Gastrocnemius medialis (tissue), 4 donors: ENCODE results near the gene ST7L. TPM values are rescaled to one million over a fixed set of nuclear protein-coding genes. Genes with fewer than 3 reads are reported as not detected.
A peak's percentile ranks its signal among the peaks of the same experiment; 100 is the strongest.
"Not testable (repeated sequence)": the region's sequence is repeated elsewhere in the genome, so short reads cannot be mapped to it uniquely, and the experiment has no call there.

ENCODE experiments used
- ATAC-seq, 2 donors: fragments of 150-250 bp; one replicate each; pipeline ENCODE4 v1.9.1; 2016
- DNase-seq, 2 donors: peaks; one replicate each; pipeline ENCODE4 v3.0.0-alpha.2; 2019
- H3K27ac ChIP-seq, 4 donors: fragments of 200-600 bp; sonication (generic); 1 replicate in 1 of 4; 2 replicates in 3 of 4; pipeline ENCODE4 v1.5.1; 2016 to 2018; ENCODE audit warnings: mild to moderate bottlenecking in 2 of 4, moderate library complexity in 1 of 4
- H3K27me3 ChIP-seq, 3 donors: fragments of 200-600 bp; sonication (generic) in 2 of 3; 1 replicate in 1 of 3; 2 replicates in 2 of 3; pipeline versions ENCODE4 v1.5.1 to v1.6.0; 2016 to 2019; ENCODE audit warnings: mild to moderate bottlenecking in 1 of 3, moderate library complexity in 1 of 3
- H3K36me3 ChIP-seq, 2 donors: fragments of 200-600 bp; sonication (generic) in 1 of 2; one replicate each; pipeline ENCODE4 v1.5.1; 2017 to 2018
- H3K4me1 ChIP-seq, 2 donors: fragments of 200-600 bp; sonication (generic) in 1 of 2; one replicate each; pipeline ENCODE4 v1.5.1; 2016 to 2017; ENCODE audit warnings: mild to moderate bottlenecking in 2 of 2
- H3K4me3 ChIP-seq, 4 donors: fragments of 200-600 bp; sonication (generic) in 3 of 4; 1 replicate in 1 of 4; 2 replicates in 3 of 4; pipeline ENCODE4 v1.5.1; 2016 to 2019; ENCODE audit warnings: mild to moderate bottlenecking in 2 of 4
- H3K9me3 ChIP-seq, 3 donors: fragments of 200-600 bp; sonication (generic) in 2 of 3; 1 replicate in 1 of 3; 2 replicates in 2 of 3; pipeline ENCODE4 v1.5.1; 2016 to 2019
- POLR2A ChIP-seq, 2 donors: fragments of 450-650 bp; IDR thresholded peaks; one replicate each; pipeline ENCODE4 v1.6.1; 2017; ENCODE audit warnings: antibody characterized with exemption in 2 of 2, mild to moderate bottlenecking in 2 of 2, moderate library complexity in 2 of 2
- in situ Hi-C, 4 donors: fragments of 200-750 bp; cut with MboI; loops; one replicate each; pipeline versions ENCODE4 v1.15.0 to v1.8.0; 2017; ENCODE audit warnings: low sequenced_read_pairs in 4 of 4
- intact Hi-C: fragments of 100-400 bp; cut with DNase I; formaldehyde crosslinking; loops from one replicate; pipeline ENCODE4 v1.15.1; 2023; ENCODE audit warnings: low total_unique reads
- total RNA-seq, 4 donors: library from RNA; depleted of rRNA; stranded (reverse); fragments of >200 nt; gene quantifications; one replicate each; pipeline versions ENCODE4 v1.1.0 to v1.2.3, GENCODE V29; 2016
- TF ChIP-seq, protein P1 (sequence below), 5 experiments: fragments of 450-650 bp in 3 of 5; fragments of 200-600 bp in 2 of 5; sonication (generic) in 2 of 5; IDR thresholded peaks in 4 of 5; conservative IDR thresholded peaks in 1 of 5; 1 replicate in 4 of 5; 2 replicates in 1 of 5; pipeline ENCODE4 v1.5.1; 2016 to 2019; ENCODE audit warnings: antibody characterized with exemption in 5 of 5, mild to moderate bottlenecking in 3 of 5, moderate library complexity in 3 of 5

Gene ST7L
- total RNA-seq, 4 donors from 2014 or later = 9.6 to 16.7 (median 15.0) TPM

- H3K27me3 ChIP-seq = no peaks in the 10 kb centered on the region
- no peak for ATAC-seq
- in situ Hi-C loops = no loop called here
Observed at GRCh38 chr1:112488141-112488540, 130.8 kb downstream of the ST7L start.

DNA sequence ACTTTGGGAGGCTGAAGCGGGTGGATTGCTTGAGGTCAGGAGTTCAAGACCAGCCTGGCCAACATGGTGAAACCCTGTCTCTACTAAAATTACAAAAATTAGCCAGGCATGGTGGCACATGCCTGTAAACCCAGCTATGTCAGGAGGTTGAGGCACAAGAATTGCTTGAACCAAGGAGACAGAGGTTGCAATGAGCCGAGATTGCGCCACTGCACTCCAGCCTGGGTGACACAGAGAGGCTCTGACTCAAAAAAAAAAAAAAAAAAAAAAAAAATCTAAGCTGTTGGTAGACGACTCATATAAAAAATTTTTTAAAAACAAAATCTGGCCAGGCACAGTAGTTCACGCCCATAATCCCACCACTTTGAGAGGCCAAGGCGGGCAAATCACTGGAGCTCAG is 131.3 kb downstream of the ST7L start:
- intact Hi-C loops, H3K4me1 ChIP-seq, DNase-seq, in situ Hi-C loops, H3K4me3 ChIP-seq, H3K27me3 ChIP-seq, H3K36me3 ChIP-seq, H3K27ac ChIP-seq, H3K9me3 ChIP-seq, ATAC-seq: not testable (repeated sequence)

More at GRCh38 chr1:112488141-112488540, 130.8 kb downstream of the ST7L start:
- Histone ChIP-seq H3K27ac (no peak overlapping the region), H3K4me3 (no peak overlapping the region), H3K36me3 (no peaks in the 10 kb centered on the region), H3K4me1 (no peaks in the 10 kb centered on the region), H3K9me3 (no peaks in the 10 kb centered on the region)
- intact Hi-C loops = no loop called here
- no peak for TF ChIP-seq POLR2A (IDR thresholded peaks at IDR 0.05)
- TF ChIP-seq, protein P1, sequence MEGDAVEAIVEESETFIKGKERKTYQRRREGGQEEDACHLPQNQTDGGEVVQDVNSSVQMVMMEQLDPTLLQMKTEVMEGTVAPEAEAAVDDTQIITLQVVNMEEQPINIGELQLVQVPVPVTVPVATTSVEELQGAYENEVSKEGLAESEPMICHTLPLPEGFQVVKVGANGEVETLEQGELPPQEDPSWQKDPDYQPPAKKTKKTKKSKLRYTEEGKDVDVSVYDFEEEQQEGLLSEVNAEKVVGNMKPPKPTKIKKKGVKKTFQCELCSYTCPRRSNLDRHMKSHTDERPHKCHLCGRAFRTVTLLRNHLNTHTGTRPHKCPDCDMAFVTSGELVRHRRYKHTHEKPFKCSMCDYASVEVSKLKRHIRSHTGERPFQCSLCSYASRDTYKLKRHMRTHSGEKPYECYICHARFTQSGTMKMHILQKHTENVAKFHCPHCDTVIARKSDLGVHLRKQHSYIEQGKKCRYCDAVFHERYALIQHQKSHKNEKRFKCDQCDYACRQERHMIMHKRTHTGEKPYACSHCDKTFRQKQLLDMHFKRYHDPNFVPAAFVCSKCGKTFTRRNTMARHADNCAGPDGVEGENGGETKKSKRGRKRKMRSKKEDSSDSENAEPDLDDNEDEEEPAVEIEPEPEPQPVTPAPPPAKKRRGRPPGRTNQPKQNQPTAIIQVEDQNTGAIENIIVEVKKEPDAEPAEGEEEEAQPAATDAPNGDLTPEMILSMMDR (IDR thresholded peaks at IDR 0.05 in 4 of 5, conservative IDR thresholded peaks at IDR 0.05 in 1 of 5) = no peak
- no peak for DNase-seq

DNA sequence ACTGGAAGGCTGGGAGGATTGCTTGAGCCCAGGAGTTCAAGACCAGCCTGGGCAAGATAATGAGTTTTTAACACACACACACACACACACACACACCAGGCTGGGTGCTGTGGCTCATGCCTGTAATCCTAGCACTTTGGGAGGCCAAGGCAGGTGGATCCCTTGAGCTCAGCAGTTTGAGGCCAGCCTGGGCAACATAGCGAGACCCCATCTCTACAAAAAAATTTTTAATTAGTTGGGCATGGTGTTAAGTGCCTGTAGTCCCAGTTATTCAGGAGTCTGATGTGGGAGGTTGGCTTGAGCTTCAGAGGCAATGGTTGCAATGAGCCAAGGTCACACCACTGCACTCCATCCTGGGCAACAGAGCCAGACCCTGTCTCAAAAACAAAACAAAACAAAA is 132.9 kb downstream of the ST7L start:
- H3K27me3 ChIP-seq, DNase-seq, H3K4me3 ChIP-seq, intact Hi-C loops, H3K36me3 ChIP-seq, H3K4me1 ChIP-seq, ATAC-seq, in situ Hi-C loops, H3K27ac ChIP-seq, H3K9me3 ChIP-seq: not testable (repeated sequence)

- ATAC-seq (no peak), DNase-seq (no peak)
- H3K27me3 ChIP-seq = no peaks in the 10 kb centered on the region
- no peak overlapping the region for H3K4me3 ChIP-seq
- no peak for TF ChIP-seq POLR2A (IDR thresholded peaks at IDR 0.05)
- TF ChIP-seq, protein P1 (IDR thresholded peaks at IDR 0.05 in 4 of 5, conservative IDR thresholded peaks at IDR 0.05 in 1 of 5) = no peak
- no peaks in the 10 kb centered on the region for H3K4me1 ChIP-seq
- H3K27ac ChIP-seq = no peak overlapping the region
- in situ Hi-C loops = no loop called here
- no peaks in the 10 kb centered on the region for H3K36me3 ChIP-seq
- H3K9me3 ChIP-seq = peaks cover 0 to 13% (median 5%) of the 10 kb centered on the region in 3 donors
- intact Hi-C loops = no loop called here
Observed at GRCh38 chr1:112478314-112478713, 140.6 kb downstream of the ST7L start.

- Histone ChIP-seq H3K27me3 (no peaks in the 10 kb centered on the region), H3K36me3 (no peaks in the 10 kb centered on the region), H3K4me1 (no peaks in the 10 kb centered on the region), H3K27ac (no peak overlapping the region), H3K4me3 (peak overlapping the region in 1 of 4 donors; percentile 18), H3K9me3 (peaks cover 0 to 13% (median 5%) of the 10 kb centered on the region in 3 donors)
- intact Hi-C loops = no loop called here
- no peak for ATAC-seq
- DNase-seq = no peak
- TF ChIP-seq POLR2A (IDR thresholded peaks at IDR 0.05) = no peak
- TF ChIP-seq, protein P1 (IDR thresholded peaks at IDR 0.05 in 4 of 5, conservative IDR thresholded peaks at IDR 0.05 in 1 of 5) = no peak
- in situ Hi-C loops = no loop called here
Observed at GRCh38 chr1:112477550-112477949, 141.4 kb downstream of the ST7L start.

Other genes starting within 250 kb of the ST7L start
- gene CTTNBP2NL, start 222.9 kb downstream of the ST7L start, total RNA-seq = 1 to 10 TPM; 2.6 to 7.2 (median 3.9) TPM
- 1 to 10 TPM in 1 of 4 donors, under 1 TPM in 3; 0.03 to 1.5 (median 0.41) TPM for gene WNT2B, start 110.2 kb downstream of the ST7L start, total RNA-seq
- 10 to 100 TPM; 27.1 to 58.1 (median 35.2) TPM for gene CAPZA1, start 691 bp upstream of the ST7L start, total RNA-seq
- 1 to 10 TPM; 2.8 to 7.2 (median 4.8) TPM for gene MOV10, start 55.5 kb upstream of the ST7L start, total RNA-seq
- 10 to 100 TPM; 33.1 to 86.5 (median 64.3) TPM for gene RHOC, start 88.0 kb upstream of the ST7L start, total RNA-seq
- 1 to 10 TPM; 4.2 to 5.4 (median 4.8) TPM for gene PPM1J, start 96.2 kb upstream of the ST7L start, total RNA-seq